Esophagus squamous epithelium (tissue), 5 donors: ENCODE data around the gene ABTB1. TPM values are rescaled to one million over a fixed set of nuclear protein-coding genes. Genes with fewer than 3 reads are reported as not detected.
A peak's percentile ranks its signal among the peaks of the same experiment; 100 is the strongest.

ENCODE experiments used
- DNase-seq: peaks from one replicate; lab custom pipeline; 2025; lab: John Stamatoyannopoulos, UW
- H3K27ac ChIP-seq, 4 donors: fragments of 200-600 bp; sonication (generic); one replicate each; pipeline ENCODE4 v1.5.1; 2016 to 2019; ENCODE audit warnings: mild to moderate bottlenecking in 1 of 4
- H3K27me3 ChIP-seq, 4 donors: fragments of 200-600 bp; sonication (generic); 1 replicate in 3 of 4; 2 replicates in 1 of 4; pipeline versions ENCODE4 v1.5.1 to v1.6.0; 2017 to 2021; ENCODE audit warnings: antibody characterized with exemption in 1 of 4
- H3K36me3 ChIP-seq, 3 donors: fragments of 200-600 bp; sonication (generic); one replicate each; pipeline ENCODE4 v1.5.1; 2016 to 2019
- H3K4me1 ChIP-seq, 3 donors: fragments of 200-600 bp; sonication (generic); one replicate each; pipeline ENCODE4 v1.5.1; 2017 to 2019
- H3K4me3 ChIP-seq, 4 donors: fragments of 200-600 bp; sonication (generic); 1 replicate in 3 of 4; 2 replicates in 1 of 4; pipeline ENCODE4 v1.5.1; 2016 to 2019; ENCODE audit warnings: mild to moderate bottlenecking in 2 of 4, moderate library complexity in 1 of 4
- H3K9me3 ChIP-seq, 3 donors: fragments of 200-600 bp; sonication (generic); one replicate each; pipeline ENCODE4 v1.5.1; 2016 to 2019
- POLR2A ChIP-seq, 4 donors: fragments of 450-650 bp; IDR thresholded peaks; one replicate each; pipeline ENCODE4 v1.6.1; 2017; ENCODE audit warnings: antibody characterized with exemption in 4 of 4, mild to moderate bottlenecking in 4 of 4, moderate library complexity in 3 of 4
- WGBS, 2 donors: methylation state at CpG; one replicate each; pipeline ENCODE4 v1.1.5; 2018; 5-methylcytosine and 5-hydroxymethylcytosine counted together
- intact Hi-C: fragments of 100-400 bp; cut with DNase I; formaldehyde crosslinking; loops from one replicate; pipeline ENCODE4 v1.15.0; 2022
- total RNA-seq, 4 donors: library from RNA; depleted of rRNA; stranded (reverse); fragments of >200 nt; gene quantifications; one replicate each; pipeline ENCODE4 v1.1.0, GENCODE V29; 2016
- TF ChIP-seq, protein P1 (sequence below), 6 experiments: fragments of 450-650 bp in 4 of 6; fragments of 200-600 bp in 2 of 6; sonication (generic) in 2 of 6; IDR thresholded peaks; one replicate each; pipeline ENCODE4 v1.5.1; 2016 to 2019; ENCODE audit warnings: antibody characterized with exemption in 6 of 6, mild to moderate bottlenecking in 4 of 6, moderate library complexity in 4 of 6
- donor health status: DM: yes; HTN: yes; CAD: no.

The ABTB1 gene
- total RNA-seq, 4 donors from 2014 or later = 5.6 to 21.4 (median 6.3) TPM

GRCh38 chr3:127628788-127629466, 43.8 kb upstream of the ABTB1 start, which contains the start of gene PODXL2:
PODXL2 (plus strand) TSS chr3:127629185; CDS start chr3:127629220, 35 bp downstream.
- Histone ChIP-seq H3K4me1 (peaks cover 11 to 14% (median 13%) of the 10 kb centered on the region in 3 donors), H3K27me3 (peaks cover 0 to 48% (median 0%) of the 10 kb centered on the region in 4 donors), H3K4me3 (peak within 1 kb of the TSS; percentile 34 to 73 (median 48)), H3K27ac (no peak within 1 kb of the TSS), H3K36me3 (no peaks in the 10 kb centered on the region), H3K9me3 (no peaks in the 10 kb centered on the region)
- TF ChIP-seq, protein P1, sequence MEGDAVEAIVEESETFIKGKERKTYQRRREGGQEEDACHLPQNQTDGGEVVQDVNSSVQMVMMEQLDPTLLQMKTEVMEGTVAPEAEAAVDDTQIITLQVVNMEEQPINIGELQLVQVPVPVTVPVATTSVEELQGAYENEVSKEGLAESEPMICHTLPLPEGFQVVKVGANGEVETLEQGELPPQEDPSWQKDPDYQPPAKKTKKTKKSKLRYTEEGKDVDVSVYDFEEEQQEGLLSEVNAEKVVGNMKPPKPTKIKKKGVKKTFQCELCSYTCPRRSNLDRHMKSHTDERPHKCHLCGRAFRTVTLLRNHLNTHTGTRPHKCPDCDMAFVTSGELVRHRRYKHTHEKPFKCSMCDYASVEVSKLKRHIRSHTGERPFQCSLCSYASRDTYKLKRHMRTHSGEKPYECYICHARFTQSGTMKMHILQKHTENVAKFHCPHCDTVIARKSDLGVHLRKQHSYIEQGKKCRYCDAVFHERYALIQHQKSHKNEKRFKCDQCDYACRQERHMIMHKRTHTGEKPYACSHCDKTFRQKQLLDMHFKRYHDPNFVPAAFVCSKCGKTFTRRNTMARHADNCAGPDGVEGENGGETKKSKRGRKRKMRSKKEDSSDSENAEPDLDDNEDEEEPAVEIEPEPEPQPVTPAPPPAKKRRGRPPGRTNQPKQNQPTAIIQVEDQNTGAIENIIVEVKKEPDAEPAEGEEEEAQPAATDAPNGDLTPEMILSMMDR (IDR thresholded peaks at IDR 0.05) = no peak
- no peak for TF ChIP-seq POLR2A (IDR thresholded peaks at IDR 0.05)
- 53 to 73% methylated on average over 4 to 5 of the region's 105 CpGs for WGBS, 2 donors
- intact Hi-C loops = no loop called here
- DNase-seq = no peak

GRCh38 chr3:127629467-127630403, 43.0 kb upstream of the ABTB1 start:
- H3K4me1 ChIP-seq = peaks cover 11 to 14% (median 13%) of the 10 kb centered on the region in 3 donors
- WGBS, 2 donors = 11 to 27% methylated on average over 15 to 40 of the region's 65 CpGs
- H3K9me3 ChIP-seq = no peaks in the 10 kb centered on the region
- H3K27me3 ChIP-seq = peaks cover 0 to 48% (median 0%) of the 10 kb centered on the region in 4 donors
- peak overlapping the region; percentile 34 to 73 (median 48) for H3K4me3 ChIP-seq
- intact Hi-C loops = no loop called here
- H3K27ac ChIP-seq = no peak overlapping the region
- DNase-seq = no peak
- H3K36me3 ChIP-seq = no peaks in the 10 kb centered on the region
- TF ChIP-seq POLR2A (IDR thresholded peaks at IDR 0.05) = no peak
- TF ChIP-seq, protein P1 (IDR thresholded peaks at IDR 0.05) = no peak

- Histone ChIP-seq H3K36me3 (no peaks in the 10 kb centered on the region), H3K9me3 (no peaks in the 10 kb centered on the region), H3K4me1 (peaks cover 11 to 14% (median 13%) of the 10 kb centered on the region in 3 donors), H3K27me3 (peaks cover 0 to 48% (median 0%) of the 10 kb centered on the region in 4 donors), H3K27ac (no peak overlapping the region), H3K4me3 (no peak overlapping the region)
- TF ChIP-seq POLR2A (IDR thresholded peaks at IDR 0.05) = no peak
- TF ChIP-seq, protein P1 (IDR thresholded peaks at IDR 0.05) = no peak
- no peak for DNase-seq
- intact Hi-C loops = no loop called here
- 89 to 90% methylated on average over 10 to 11 of the region's 12 CpGs for WGBS, 2 donors
Measured at GRCh38 chr3:127630811-127631714, 41.7 kb upstream of the ABTB1 start.

GRCh38 chr3:127632035-127632820, 40.5 kb upstream of the ABTB1 start:
- Histone ChIP-seq H3K27ac (no peak overlapping the region), H3K36me3 (no peaks in the 10 kb centered on the region), H3K4me3 (no peak overlapping the region), H3K27me3 (peaks cover 0 to 56% (median 0%) of the 10 kb centered on the region in 4 donors), H3K4me1 (peaks cover 11 to 14% (median 13%) of the 10 kb centered on the region in 3 donors), H3K9me3 (no peaks in the 10 kb centered on the region)
- 66 to 69% methylated on average over 7 to 8 of the region's 8 CpGs for WGBS, 2 donors
- DNase-seq = no peak
- no peak for TF ChIP-seq POLR2A (IDR thresholded peaks at IDR 0.05)
- TF ChIP-seq, protein P1 (IDR thresholded peaks at IDR 0.05) = no peak
- intact Hi-C loops = no loop called here
